ENCODE measurements around the gene NIPAL4. TPM values are rescaled to one million over a fixed set of nuclear protein-coding genes. Genes with fewer than 3 reads are reported as not detected.

Gene NIPAL4
- polyA plus RNA-seq, 2 of the 4 experiments (the other 2 are of a cell fraction): 8.6 to 8.9 TPM

DNA sequence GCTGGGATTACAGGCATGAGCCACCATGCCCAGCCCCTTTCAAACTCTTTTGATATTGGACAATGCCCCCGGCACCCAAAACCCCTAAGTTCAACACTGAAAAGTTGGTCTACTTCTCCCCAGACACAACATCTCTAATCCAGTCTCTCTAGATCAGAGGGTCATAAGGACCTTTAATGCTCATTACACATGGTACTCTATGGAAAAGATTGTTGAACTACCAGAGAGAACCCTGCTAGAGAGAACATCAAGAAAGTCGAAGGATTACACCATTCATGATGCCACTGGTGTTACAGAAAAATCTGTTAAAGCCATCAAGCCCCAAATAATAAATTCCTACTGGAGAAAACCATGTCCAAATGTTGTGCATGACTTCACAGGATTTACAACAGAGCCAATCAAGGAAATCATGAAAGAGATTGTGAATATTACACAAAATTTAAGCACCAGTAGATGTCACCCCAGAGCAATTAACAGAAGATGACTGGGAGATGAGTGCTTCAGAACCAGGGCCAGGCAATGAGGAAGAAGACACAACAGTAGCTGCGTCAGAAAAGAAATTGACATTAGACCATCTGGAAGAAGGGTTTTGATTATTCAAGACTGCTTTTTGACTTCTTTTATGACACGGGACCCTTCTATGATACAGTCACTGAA is 28.3 kb upstream of the NIPAL4 start:
- ATAC-seq: peak; percentile 80 to 91; a peak in 4 of 6 replicates
- Histone ChIP-seq H3K9me3 (peaks cover 7% of the 10 kb centered on the region; the same call in 2 of the 3 replicates), H3K27ac (peak overlapping the region in 1 of 2 experiments; percentile 34; a peak in 1 of 6 replicates), H3K4me2 (no peak overlapping the region), H3K4me1 (no peaks in the 10 kb centered on the region), H3K4me3 (no peak overlapping the region)
- TF ChIP-seq HDAC2 (IDR thresholded peaks at IDR 0.05): no peak
- TF ChIP-seq RAD21 (conservative IDR thresholded peaks at IDR 0.05 in 1 of 2, IDR thresholded peaks at IDR 0.05 in 1 of 2): peak; percentile 68 to 74
- peak; percentile 74 for TF ChIP-seq CTCF (IDR thresholded peaks at IDR 0.05)
- no peak for TF ChIP-seq HES2 (IDR thresholded peaks at IDR 0.05)
- TF ChIP-seq SMC3 (IDR thresholded peaks at IDR 0.05): peak; percentile 83
- no peak for TF ChIP-seq JUNB (IDR thresholded peaks at IDR 0.05)
- no peak for TF ChIP-seq NR3C1 (IDR thresholded peaks at IDR 0.05)
- TF ChIP-seq TP53 (CRISPR knock-in tag; IDR thresholded peaks at IDR 0.05): no peak
- no peak for TF ChIP-seq PHF8 (IDR thresholded peaks at IDR 0.05; ENCODE audit: borderline replicate concordance, low read depth)
- TF ChIP-seq GATA3 (IDR thresholded peaks at IDR 0.05; ENCODE audit: borderline replicate concordance): no peak
- 40% methylated on average over 4 of the region's 4 CpGs for WGBS (ENCODE audit: missing lambda C conversion rate)
- DNase-seq (ENCODE audit: low read depth in 1 of 2, low spot score in 1 of 2): peak; percentile 35 to 63
- no peak for FAIRE-seq
- ChIA-PET POLR2A (interaction anchor here (0.7 kb wide), 1 partner anchor 34 kb away, joined by 4 read pairs; no protein-coding TSS in a partner anchor), CTCF (interaction anchor here (0.7 to 3.8 kb wide), 26 partner anchors 8 to 312 kb away, joined by 3 to 47 read pairs (median 4); partner anchors contain the start of gene LSM11)

DNA sequence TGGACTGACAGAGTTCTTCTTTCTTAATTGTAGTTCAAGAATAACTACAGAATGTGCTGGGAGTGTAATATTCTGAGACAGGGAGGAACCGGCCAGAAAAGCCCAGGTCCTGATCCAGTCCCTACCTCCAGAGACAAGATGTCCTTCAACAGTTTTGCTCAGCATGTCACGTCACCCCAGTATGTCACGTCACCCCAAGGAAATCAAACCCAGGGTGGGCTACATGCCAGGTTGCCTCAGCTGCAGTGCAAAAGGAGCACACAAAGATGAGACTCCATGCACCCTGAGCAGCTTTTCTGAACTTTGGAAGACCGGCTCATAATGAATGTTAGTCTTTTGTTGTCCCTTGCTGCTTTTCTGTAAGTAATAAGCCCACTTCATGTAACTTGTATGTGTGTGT is 25.9 kb upstream of the NIPAL4 start:
- ChIA-PET POLR2A (no interaction called here), CTCF (interaction anchor here (2.2 to 3.8 kb wide), 2 partner anchors 37 to 43 kb away, joined by 8 to 47 read pairs; no protein-coding TSS in a partner anchor)
- 86% methylated on average over 4 of the region's 4 CpGs for WGBS (ENCODE audit: missing lambda C conversion rate)
- Histone ChIP-seq H3K9me3 (peaks cover 7% of the 10 kb centered on the region; the same call in 2 of the 3 replicates), H3K4me2 (no peak overlapping the region), H3K4me3 (no peak overlapping the region), H3K27ac (no peak overlapping the region), H3K4me1 (no peaks in the 10 kb centered on the region)
- no peak for DNase-seq (ENCODE audit: low read depth in 1 of 2, low spot score in 1 of 2)
- TF ChIP-seq USF2 (IDR thresholded peaks at IDR 0.05) (no peak), CHD4 (IDR thresholded peaks at IDR 0.05; ENCODE audit: borderline replicate concordance) (no peak), BCL3 (IDR thresholded peaks at IDR 0.05) (no peak), HES2 (IDR thresholded peaks at IDR 0.05) (no peak), HDAC2 (IDR thresholded peaks at IDR 0.05) (no peak), KDM1A (IDR thresholded peaks at IDR 0.05; ENCODE audit: low read depth) (no peak), HOXB5 (CRISPR knock-in tag; IDR thresholded peaks at IDR 0.05) (no peak), JUN (IDR thresholded peaks at IDR 0.05) (no peak)
- FAIRE-seq: no peak
- no peak for ATAC-seq

DNA sequence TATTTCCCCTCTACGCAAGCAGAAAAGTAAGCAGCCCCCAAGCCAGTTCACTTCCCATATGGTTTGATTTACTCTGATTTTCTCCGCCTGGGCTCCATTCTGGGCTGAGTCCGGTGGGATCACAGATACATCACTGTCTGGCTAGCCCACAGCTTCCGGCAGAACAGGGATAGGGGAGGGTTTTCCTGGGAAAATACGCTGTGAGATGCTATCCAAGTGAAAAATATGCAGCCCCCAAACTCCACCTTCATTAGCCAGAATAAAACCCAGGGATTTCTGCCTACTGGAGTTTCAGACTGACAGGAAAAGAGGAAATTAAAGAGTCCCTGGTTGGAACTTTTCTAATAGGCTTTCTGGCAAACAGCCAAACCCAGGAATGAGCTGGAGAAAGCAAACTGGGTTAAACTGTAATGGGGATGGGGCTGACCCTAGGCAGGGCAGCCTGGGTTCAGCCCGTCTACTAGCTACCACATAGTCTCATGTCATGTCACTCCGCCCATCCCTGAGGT is 16.9 kb upstream of the NIPAL4 start:
- 86% methylated on average over 7 of the region's 7 CpGs for WGBS (ENCODE audit: missing lambda C conversion rate)
- ChIA-PET CTCF (interaction anchor here (0.6 to 2.1 kb wide), 3 partner anchors 11 to 37 kb away, joined by 3 to 5 read pairs (median 4); no protein-coding TSS in a partner anchor), POLR2A (no interaction called here)
- TF ChIP-seq HES2 (IDR thresholded peaks at IDR 0.05) (no peak), KDM1A (IDR thresholded peaks at IDR 0.05; ENCODE audit: low read depth) (no peak), RCOR1 (IDR thresholded peaks at IDR 0.05; ENCODE audit: low read depth, low read length) (no peak), NR3C1 (IDR thresholded peaks at IDR 0.05) (no peak), TFCP2L1 (CRISPR knock-in tag; IDR thresholded peaks at IDR 0.05) (no peak), CHD4 (IDR thresholded peaks at IDR 0.05; ENCODE audit: borderline replicate concordance) (no peak), HMGXB4 (CRISPR knock-in tag; IDR thresholded peaks at IDR 0.05; ENCODE audit: borderline replicate concordance) (no peak), HDAC2 (IDR thresholded peaks at IDR 0.05) (no peak), ZC3H11A (IDR thresholded peaks at IDR 0.05) (no peak), KDM5A (IDR thresholded peaks at IDR 0.05) (no peak), PHF8 (IDR thresholded peaks at IDR 0.05; ENCODE audit: borderline replicate concordance, low read depth) (no peak), CBX8 (IDR thresholded peaks at IDR 0.05) (no peak), MAX (IDR thresholded peaks at IDR 0.05) (no peak)
- no peaks in the 10 kb centered on the region for H3K9me3 ChIP-seq
- DNase-seq (ENCODE audit: low read depth in 1 of 2, low spot score in 1 of 2) (no peak), ATAC-seq (no peak), FAIRE-seq (no peak)
- H3K4me3 ChIP-seq: no peak overlapping the region
- no peak overlapping the region for H3K4me2 ChIP-seq
- H3K4me1 ChIP-seq: no peaks in the 10 kb centered on the region
- no peak overlapping the region for H3K27ac ChIP-seq

All from A549 (cell line).